HG03135 (cell line): ENCODE data around the gene TMEM43.

Source experiments
- ATAC-seq: cut with Tn5 transposase; IDR thresholded peaks from one replicate; pipeline ENCODE4 v1.9.1; 2021; ENCODE audit warnings: mild to moderate bottlenecking, moderate library complexity; ENCODE audit not compliant: unreplicated experiment

The TMEM43 gene

GRCh38 chr3:14170531-14171159, 45.8 kb downstream of the TMEM43 start:
- ATAC-seq: no peak

GRCh38 chr3:14172496-14172895, 47.6 kb downstream of the TMEM43 start:
- no peak for ATAC-seq

GRCh38 chr3:14174483-14174882, 49.6 kb downstream of the TMEM43 start:
- ATAC-seq: no peak

GRCh38 chr3:14175383-14176037, 50.7 kb downstream of the TMEM43 start:
- ATAC-seq: no peak

- peak; percentile 6 for ATAC-seq
Observed at GRCh38 chr3:14177580-14178246, 52.9 kb downstream of the TMEM43 start.

GRCh38 chr3:14178247-14179113, 53.6 kb downstream of the TMEM43 start, which contains the start of the genes LSM3 and XPC:
Gene LSM3, plus strand, starts transcription at chr3:14178817. Its CDS starts 44 bp downstream, at chr3:14178861.
Gene XPC, minus strand, starts transcription at chr3:14178601. Its CDS starts 33 bp downstream, at chr3:14178568.
- ATAC-seq: peak; percentile 93

- no peak for ATAC-seq
Observed at GRCh38 chr3:14179114-14179465, 54.2 kb downstream of the TMEM43 start.

GRCh38 chr3:14179795-14180194, 54.9 kb downstream of the TMEM43 start:
- ATAC-seq: no peak

- no peak for ATAC-seq
Observed at GRCh38 chr3:14181253-14181652, 56.4 kb downstream of the TMEM43 start.

- no peak for ATAC-seq
Observed at GRCh38 chr3:14183015-14183577, 58.2 kb downstream of the TMEM43 start.

- no peak for ATAC-seq
Observed at GRCh38 chr3:14186854-14187458, 62.1 kb downstream of the TMEM43 start.

GRCh38 chr3:14188041-14188754, 63.3 kb downstream of the TMEM43 start:
- ATAC-seq: no peak
